A549 (cell line): ENCODE measurements around the gene WT1. TPM values are rescaled to one million over a fixed set of nuclear protein-coding genes. Genes with fewer than 3 reads are reported as not detected.
"Not testable (repeated sequence)": the region's sequence is repeated elsewhere in the genome, so short reads cannot be mapped to it uniquely, and the experiment has no call there.

Experiments
- ATAC-seq, 2 experiments: fragments of 200-7000 bp in 1 of 2; fragments of >200 bp in 1 of 2; cut with Nextera tagmentation in 1 of 2; cut with Tn5 transposase in 1 of 2; 3 replicates each; pipeline versions ENCODE4 v1.8.0 to v1.9.1; 2018 to 2020; ENCODE audit warnings: mild to moderate bottlenecking in 1 of 2, moderate library complexity in 1 of 2
- CTCF ChIA-PET: fragments of 300-600 bp; sonication (Branson Sonifier 250); formaldehyde crosslinking; extraction: SDS; loops from one replicate; lab custom pipeline; 2021; ENCODE audit warnings: antibody characterized with exemption, inconsistent platforms; lab: Yijun Ruan, JAX
- POLR2A ChIA-PET: fragments of 350-600 bp; formaldehyde crosslinking; extraction: SDS; loops from one replicate; lab custom pipeline; 2021; ENCODE audit warnings: antibody characterized with exemption, inconsistent platforms; lab: Yijun Ruan, JAX
- DNase-seq, 2 experiments: peaks; one replicate each; pipeline versions ENCODE4 v3.0.0 to v3.0.0-alpha.2; 2011 to 2016; ENCODE audit warnings: low read depth in 1 of 2, low spot score in 1 of 2
- FAIRE-seq: peaks from 2 replicates; lab custom pipeline; 2011; peaks lifted over from hg19 to GRCh38; lab: Jason Lieb, UNC
- H3K27ac ChIP-seq, 2 experiments: fragments of >200 bp; sonication (Bioruptor Twin); formaldehyde crosslinking; 3 replicates each; pipeline ENCODE4 v1.5.1; 2016 to 2017
- H3K4me1 ChIP-seq: fragments of >200 bp; sonication (Bioruptor Twin); formaldehyde crosslinking; 3 replicates; pipeline ENCODE4 v1.6.1; 2016
- H3K4me2 ChIP-seq: fragments of >200 bp; sonication (Bioruptor Twin); formaldehyde crosslinking; 3 replicates; pipeline ENCODE4 v1.6.1; 2016
- H3K4me3 ChIP-seq: fragments of >200 bp; sonication (Bioruptor Twin); formaldehyde crosslinking; 3 replicates; pipeline ENCODE4 v1.5.1; 2016
- H3K9me3 ChIP-seq: fragments of >200 bp; sonication (Bioruptor Twin); formaldehyde crosslinking; 3 replicates; pipeline ENCODE4 v1.6.1; 2016
- CEBPB ChIP-seq, 2 experiments: fragments of >200 bp in 1 of 2; sonication (Bioruptor Twin) in 1 of 2; formaldehyde crosslinking in 1 of 2; IDR thresholded peaks; 2 replicates each; pipeline ENCODE4 v1.6.1; 2012 to 2016
- EHF ChIP-seq: fragments of 250-450 bp; sonication (Bioruptor Pico); IDR thresholded peaks from 2 replicates; pipeline ENCODE4 v1.5.0; 2020; ENCODE audit warnings: mild to moderate bottlenecking
- EP300 ChIP-seq, 2 experiments: fragments of >200 bp; sonication (Bioruptor Twin); formaldehyde crosslinking; IDR thresholded peaks; 2 replicates in 1 of 2; 3 replicates in 1 of 2; pipeline ENCODE4 v1.6.1; 2016 to 2017
- HDAC2 ChIP-seq: fragments of 200-600 bp; sonication (generic); IDR thresholded peaks from 2 replicates; pipeline ENCODE4 v1.6.1; 2016
- HEYL ChIP-seq: fragments of 250-450 bp; sonication (Bioruptor Pico); IDR thresholded peaks from 2 replicates; pipeline ENCODE4 v1.8.0; 2021; ENCODE audit warnings: mild to moderate bottlenecking, moderate library complexity
- NR3C1 ChIP-seq: fragments of >200 bp; sonication (Bioruptor Twin); formaldehyde crosslinking; IDR thresholded peaks from 3 replicates; pipeline ENCODE4 v1.6.1; 2017
- PHF8 ChIP-seq: fragments of 200-600 bp; sonication (generic); IDR thresholded peaks from 2 replicates; pipeline ENCODE4 v1.6.1; 2016; ENCODE audit warnings: low read depth, mild to moderate bottlenecking, antibody characterized with exemption, moderate library complexity, borderline replicate concordance
- POLR2A ChIP-seq: IDR thresholded peaks from 2 replicates; pipeline ENCODE4 v1.6.1; 2012; ENCODE audit warnings: mild to moderate bottlenecking, low read length
- RARB ChIP-seq: fragments of 250-450 bp; sonication (Bioruptor Pico); IDR thresholded peaks from 2 replicates; pipeline ENCODE4 v1.8.0; 2021; ENCODE audit warnings: mild to moderate bottlenecking, moderate library complexity
- ZSCAN20 ChIP-seq: fragments of 250-450 bp; sonication (Bioruptor Pico); IDR thresholded peaks from 2 replicates; pipeline ENCODE4 v1.8.0; 2022; ENCODE audit warnings: mild to moderate bottlenecking, moderate library complexity
- WGBS: methylation state at CpG from one replicate; pipeline ENCODE4 v1.1.6; 2017; ENCODE audit errors: missing lambda C conversion rate; 5-methylcytosine and 5-hydroxymethylcytosine counted together
- polyA plus RNA-seq, 4 experiments: library from polyadenylated mRNA; depleted of rRNA in 3 of 4; stranded (reverse); fragments of >200 nt; fragmentation: RNase III in 1 of 4; extraction: RNeasy Plus Mini Kit Qiagen cat#74134 plus additional on column Dnase treatment in 1 of 4; gene quantifications; 2 replicates in 3 of 4; 3 replicates in 1 of 4; pipeline ENCODE4 v1.2.3, GENCODE V29; 2011 to 2017
- TF ChIP-seq, protein P1 (sequence below): fragments of >200 bp; sonication (Bioruptor Twin); formaldehyde crosslinking; IDR thresholded peaks from 3 replicates; pipeline ENCODE4 v1.6.1; 2016
- TF ChIP-seq, protein P2 (sequence below): IDR thresholded peaks from 2 replicates; pipeline ENCODE4 v1.6.1; 2012
- TF ChIP-seq, protein P3 (sequence below): fragments of >200 bp; sonication (Bioruptor Twin); formaldehyde crosslinking; IDR thresholded peaks from 3 replicates; pipeline ENCODE4 v1.5.1; 2016

Gene WT1
- polyA plus RNA-seq, 2 of the 4 experiments (the other 2 are of a cell fraction): 2.8 to 4.0 TPM

DNA sequence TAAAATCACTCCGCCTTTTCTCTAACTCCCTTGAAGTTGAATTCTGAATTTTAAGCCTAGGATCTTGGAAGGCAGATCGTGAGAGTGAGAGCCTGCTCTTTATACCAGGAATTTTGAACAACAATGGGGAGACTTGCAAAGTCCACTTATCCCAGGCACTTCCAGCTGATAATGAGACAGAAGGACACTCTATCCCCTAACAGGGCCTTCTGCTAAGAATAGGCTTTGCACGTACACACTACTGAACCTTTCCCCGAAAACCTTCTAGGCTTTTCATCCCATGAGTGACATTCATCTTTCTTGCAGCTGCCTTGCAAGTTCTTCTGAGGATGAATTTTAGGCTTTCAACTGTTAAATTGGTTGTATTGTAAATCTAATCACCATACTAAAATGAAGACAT, 44.0 kb upstream of the WT1 start (continued):
- TF ChIP-seq EHF (CRISPR knock-in tag): no peak
- no peak for TF ChIP-seq HEYL (CRISPR knock-in tag)
- TF ChIP-seq, all 56 proteins: peak for 0

DNA sequence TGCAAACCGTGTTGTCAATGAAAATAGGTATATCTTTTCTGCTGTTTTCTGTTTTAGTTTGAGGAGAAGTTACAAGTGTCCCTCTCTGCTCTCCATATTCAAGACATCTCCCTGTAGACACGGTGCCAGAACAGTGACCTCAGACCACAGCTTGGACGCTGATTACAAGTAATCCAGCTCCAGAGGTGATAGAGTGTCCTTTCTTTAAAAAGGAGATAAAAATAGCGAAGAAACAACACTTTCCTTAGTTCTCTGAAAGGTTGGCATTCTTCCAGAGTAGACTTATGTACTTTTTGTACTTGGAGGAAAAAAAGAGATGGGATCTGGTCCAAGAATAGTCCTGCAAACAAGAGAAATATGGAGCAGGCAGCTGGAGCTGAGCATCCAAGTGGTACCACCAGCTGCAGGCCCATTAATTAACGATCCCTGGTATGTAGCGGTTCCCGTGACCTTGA, 43.0 kb upstream of the WT1 start:
- FAIRE-seq (no peak), ATAC-seq (no peak), DNase-seq (no peak)
- no peak for TF ChIP-seq ZSCAN20 (CRISPR knock-in tag)
- TF ChIP-seq HEYL (CRISPR knock-in tag): no peak
- TF ChIP-seq, protein P1, sequence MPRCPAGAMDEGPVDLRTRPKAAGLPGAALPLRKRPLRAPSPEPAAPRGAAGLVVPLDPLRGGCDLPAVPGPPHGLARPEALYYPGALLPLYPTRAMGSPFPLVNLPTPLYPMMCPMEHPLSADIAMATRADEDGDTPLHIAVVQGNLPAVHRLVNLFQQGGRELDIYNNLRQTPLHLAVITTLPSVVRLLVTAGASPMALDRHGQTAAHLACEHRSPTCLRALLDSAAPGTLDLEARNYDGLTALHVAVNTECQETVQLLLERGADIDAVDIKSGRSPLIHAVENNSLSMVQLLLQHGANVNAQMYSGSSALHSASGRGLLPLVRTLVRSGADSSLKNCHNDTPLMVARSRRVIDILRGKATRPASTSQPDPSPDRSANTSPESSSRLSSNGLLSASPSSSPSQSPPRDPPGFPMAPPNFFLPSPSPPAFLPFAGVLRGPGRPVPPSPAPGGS: no peak
- no peak for TF ChIP-seq RARB
- TF ChIP-seq, protein P2, sequence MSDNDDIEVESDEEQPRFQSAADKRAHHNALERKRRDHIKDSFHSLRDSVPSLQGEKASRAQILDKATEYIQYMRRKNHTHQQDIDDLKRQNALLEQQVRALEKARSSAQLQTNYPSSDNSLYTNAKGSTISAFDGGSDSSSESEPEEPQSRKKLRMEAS: no peak
- TF ChIP-seq PHF8: no peak
- TF ChIP-seq HDAC2: no peak
- no peak for TF ChIP-seq POLR2A
- H3K9me3 ChIP-seq: no peaks in the 10 kb centered on the region
- H3K27ac ChIP-seq: no peak overlapping the region
- ChIA-PET POLR2A (no interaction called here), CTCF (interaction anchor here (0.8 kb wide), 1 partner anchor 12 kb away, joined by 4 read pairs; no protein-coding TSS in a partner anchor)
- H3K4me2 ChIP-seq: no peak overlapping the region
- no peak overlapping the region for H3K4me3 ChIP-seq
- 39% methylated on average over 7 of the region's 7 CpGs for WGBS
- no peaks in the 10 kb centered on the region for H3K4me1 ChIP-seq

DNA sequence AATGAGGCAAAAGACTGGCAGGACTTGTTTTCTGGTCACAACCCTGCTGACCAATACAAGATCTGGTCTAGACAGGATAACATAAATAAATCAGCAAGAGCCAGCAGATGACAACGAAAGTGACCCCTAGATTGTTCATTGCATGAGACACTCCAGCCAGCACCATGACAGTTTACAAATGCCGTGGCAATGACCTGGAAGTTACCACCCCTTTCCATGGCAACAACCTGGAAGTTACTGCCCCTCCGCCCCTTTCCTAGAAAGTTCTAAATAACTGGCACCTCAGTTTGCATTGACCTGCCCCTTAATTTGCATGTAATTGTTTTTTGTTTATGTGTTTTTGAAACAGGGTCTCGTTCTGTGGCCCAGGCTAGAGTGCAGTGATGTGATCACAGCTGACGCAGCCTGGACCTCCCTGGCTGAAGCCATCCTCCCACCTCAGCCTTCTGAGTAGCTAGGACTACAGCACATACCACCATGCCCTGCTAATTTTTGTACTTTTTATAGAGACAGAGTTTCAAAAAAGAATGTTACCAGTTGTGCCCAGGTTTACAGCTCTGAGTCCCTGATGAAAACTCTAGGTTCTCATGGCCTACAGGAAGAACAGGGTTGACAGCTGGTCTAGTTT, 38.1 kb upstream of the WT1 start:
- FAIRE-seq (no peak), DNase-seq (no peak)

DNA sequence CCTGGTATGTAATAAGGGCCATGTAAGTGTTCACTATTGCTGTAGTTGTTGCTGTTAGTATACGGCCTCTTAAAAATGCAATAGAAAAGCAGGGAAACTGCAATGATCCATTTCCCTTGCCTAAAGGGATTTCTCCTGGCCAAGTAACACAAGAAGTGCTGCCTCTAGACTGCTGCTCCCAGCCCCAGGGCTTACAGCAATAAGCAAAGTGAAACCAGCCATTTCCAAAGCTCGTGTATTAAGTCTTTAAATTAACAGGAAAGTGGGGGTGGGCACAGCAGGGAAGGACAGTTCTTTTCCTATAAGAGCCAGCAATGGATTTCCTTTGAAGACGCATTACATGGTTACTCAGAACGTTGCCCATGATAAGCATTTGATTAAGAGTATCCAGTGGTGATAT, 36.9 kb upstream of the WT1 start:
- no peaks in the 10 kb centered on the region for H3K9me3 ChIP-seq
- ATAC-seq (no peak), FAIRE-seq (no peak), DNase-seq (no peak)
- ChIA-PET CTCF (interaction anchor here (1.0 kb wide), 1 partner anchor 13 kb away, joined by 3 read pairs; no protein-coding TSS in a partner anchor), POLR2A (no interaction called here)
- H3K4me3 ChIP-seq: no peak overlapping the region
- H3K4me1 ChIP-seq: no peaks in the 10 kb centered on the region
- WGBS: 49% methylated on average over 4 of the region's 4 CpGs
- H3K4me2 ChIP-seq: no peak overlapping the region
- TF ChIP-seq HEYL (CRISPR knock-in tag): no peak
- no peak overlapping the region for H3K27ac ChIP-seq

More for the DNA sequence above, 38.1 kb upstream of the WT1 start:
- no peak overlapping the region for H3K4me3 ChIP-seq
- H3K4me1 ChIP-seq: no peaks in the 10 kb centered on the region
- no peak for ATAC-seq
- H3K9me3 ChIP-seq: no peaks in the 10 kb centered on the region
- ChIA-PET POLR2A (no interaction called here), CTCF (no interaction called here)
- no peak overlapping the region for H3K4me2 ChIP-seq
- no peak overlapping the region for H3K27ac ChIP-seq
- WGBS: 75% methylated on average over 5 of the region's 5 CpGs
- TF ChIP-seq EP300 (IDR thresholded peaks at IDR 0.05) (no peak), NR3C1 (no peak)

DNA sequence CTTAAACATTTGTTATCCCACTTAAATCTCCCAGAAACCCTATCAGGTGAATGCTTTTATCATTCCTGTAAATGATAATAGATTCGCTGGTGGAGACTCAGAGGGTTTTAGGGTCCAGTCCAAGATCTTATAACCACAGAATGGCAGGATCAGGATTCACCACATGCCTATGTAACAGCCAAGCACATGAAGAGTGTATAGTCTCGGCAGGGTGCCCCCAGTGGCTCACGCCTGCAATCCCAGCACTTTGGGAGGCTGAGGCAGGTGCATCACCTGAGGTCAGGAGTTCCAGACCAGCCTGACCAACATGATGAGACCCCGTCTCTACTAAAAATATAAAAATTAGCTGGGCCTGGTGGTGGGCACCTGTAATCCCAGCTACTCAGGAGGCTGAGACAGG, 36.2 kb upstream of the WT1 start:
- H3K4me2 ChIP-seq, H3K4me1 ChIP-seq, FAIRE-seq, H3K27ac ChIP-seq, DNase-seq, H3K9me3 ChIP-seq, H3K4me3 ChIP-seq, POLR2A ChIA-PET, CTCF ChIA-PET: not testable (repeated sequence)
- peak; percentile 39 to 59; a peak in 2 of 6 replicates for ATAC-seq
- WGBS: 64% methylated on average over 4 of the region's 4 CpGs

DNA sequence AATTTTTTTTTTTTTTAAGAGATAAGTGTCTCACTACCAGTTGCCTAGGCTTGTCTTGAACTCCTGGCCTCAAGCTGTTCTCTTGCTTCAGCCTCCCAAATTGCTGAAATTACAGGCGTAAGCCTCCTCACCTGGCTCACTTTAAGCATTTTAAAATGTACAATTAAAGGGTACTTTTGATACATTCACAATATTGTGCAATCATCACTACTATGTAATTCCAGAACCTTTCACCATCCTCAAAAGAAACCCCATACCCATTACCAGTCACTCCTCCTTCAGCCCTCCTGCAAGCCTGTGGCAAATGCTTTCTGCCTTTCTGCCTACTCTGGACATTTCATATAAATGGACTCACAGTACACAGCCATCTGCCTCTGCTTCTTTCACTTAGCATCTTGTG, 34.5 kb upstream of the WT1 start:
- ChIA-PET POLR2A (no interaction called here), CTCF (interaction anchor here (1.0 kb wide), 2 partner anchors 26 to 83 kb away, joined by 4 to 5 read pairs; no protein-coding TSS in a partner anchor)
- no peak overlapping the region for H3K4me2 ChIP-seq
- DNase-seq: no peak
- no peaks in the 10 kb centered on the region for H3K4me1 ChIP-seq
- TF ChIP-seq CEBPB (IDR thresholded peaks at IDR 0.05): 0 out of 4 replicates have a peak, but pooled peaks of 1 of the 2 experiments have one; percentile 28
- TF ChIP-seq, protein P3, sequence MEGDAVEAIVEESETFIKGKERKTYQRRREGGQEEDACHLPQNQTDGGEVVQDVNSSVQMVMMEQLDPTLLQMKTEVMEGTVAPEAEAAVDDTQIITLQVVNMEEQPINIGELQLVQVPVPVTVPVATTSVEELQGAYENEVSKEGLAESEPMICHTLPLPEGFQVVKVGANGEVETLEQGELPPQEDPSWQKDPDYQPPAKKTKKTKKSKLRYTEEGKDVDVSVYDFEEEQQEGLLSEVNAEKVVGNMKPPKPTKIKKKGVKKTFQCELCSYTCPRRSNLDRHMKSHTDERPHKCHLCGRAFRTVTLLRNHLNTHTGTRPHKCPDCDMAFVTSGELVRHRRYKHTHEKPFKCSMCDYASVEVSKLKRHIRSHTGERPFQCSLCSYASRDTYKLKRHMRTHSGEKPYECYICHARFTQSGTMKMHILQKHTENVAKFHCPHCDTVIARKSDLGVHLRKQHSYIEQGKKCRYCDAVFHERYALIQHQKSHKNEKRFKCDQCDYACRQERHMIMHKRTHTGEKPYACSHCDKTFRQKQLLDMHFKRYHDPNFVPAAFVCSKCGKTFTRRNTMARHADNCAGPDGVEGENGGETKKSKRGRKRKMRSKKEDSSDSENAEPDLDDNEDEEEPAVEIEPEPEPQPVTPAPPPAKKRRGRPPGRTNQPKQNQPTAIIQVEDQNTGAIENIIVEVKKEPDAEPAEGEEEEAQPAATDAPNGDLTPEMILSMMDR: no peak
- FAIRE-seq: no peak
- no peak overlapping the region for H3K4me3 ChIP-seq
- no peak overlapping the region for H3K27ac ChIP-seq
- no peaks in the 10 kb centered on the region for H3K9me3 ChIP-seq
- no peak for ATAC-seq
- WGBS: 96% methylated on average over 1 of the region's 1 CpG
